GM23248 (cell line): ENCODE measurements around the gene AFAP1. TPM values are rescaled to one million over a fixed set of nuclear protein-coding genes. Genes with fewer than 3 reads are reported as not detected.

ENCODE experiments used
- DNase-seq: peaks from one replicate; pipeline ENCODE4 v3.0.0-alpha.2; 2015
- H2AFZ ChIP-seq: fragments of 200-600 bp; sonication (generic); 2 replicates; pipeline ENCODE4 v1.6.1; 2016; ENCODE audit warnings: antibody characterized with exemption
- H3F3A ChIP-seq: fragments of 200-600 bp; sonication (generic); 2 replicates; pipeline ENCODE4 v1.6.1; 2016; ENCODE audit warnings: mild to moderate bottlenecking, antibody characterized with exemption, mixed run types; ENCODE audit not compliant: insufficient read depth
- H3K27ac ChIP-seq: fragments of 200-600 bp; sonication (generic); 2 replicates; pipeline ENCODE4 v1.5.1; 2016; ENCODE audit warnings: mild to moderate bottlenecking
- H3K27me3 ChIP-seq: fragments of 200-600 bp; sonication (generic); replicated peaks from 2 replicates; pipeline ENCODE4 v1.6.1; 2016; ENCODE audit warnings: mild to moderate bottlenecking; ENCODE audit not compliant: insufficient read depth
- H3K36me3 ChIP-seq: fragments of 200-600 bp; sonication (generic); 2 replicates; pipeline ENCODE4 v1.6.1; 2016; ENCODE audit warnings: low read depth, mild to moderate bottlenecking
- H3K4me1 ChIP-seq: fragments of 200-600 bp; sonication (generic); 2 replicates; pipeline ENCODE4 v1.6.1; 2016; ENCODE audit warnings: mild to moderate bottlenecking; ENCODE audit not compliant: insufficient read depth
- H3K4me2 ChIP-seq: fragments of 200-600 bp; sonication (generic); one replicate; pipeline ENCODE4 v1.6.1; 2016; ENCODE audit warnings: mild to moderate bottlenecking; ENCODE audit not compliant: unreplicated experiment
- H3K4me3 ChIP-seq: fragments of 200-600 bp; sonication (generic); 2 replicates; pipeline ENCODE4 v1.5.1; 2016; ENCODE audit warnings: mild to moderate bottlenecking
- H3K79me2 ChIP-seq: fragments of 200-600 bp; sonication (generic); 2 replicates; pipeline ENCODE4 v1.6.1; 2016; ENCODE audit warnings: mild to moderate bottlenecking; ENCODE audit not compliant: insufficient read depth
- H3K9ac ChIP-seq: fragments of 200-600 bp; sonication (generic); 2 replicates; pipeline ENCODE4 v1.6.1; 2016; ENCODE audit warnings: mild to moderate bottlenecking
- H3K9me2 ChIP-seq: fragments of 200-600 bp; sonication (generic); 2 replicates; pipeline ENCODE4 v1.6.1; 2016; ENCODE audit warnings: mixed run types, mild to moderate bottlenecking, moderate library complexity; ENCODE audit not compliant: insufficient read depth
- H3K9me3 ChIP-seq: fragments of 200-600 bp; sonication (generic); one replicate; pipeline ENCODE4 v1.6.1; 2017; ENCODE audit warnings: low read depth
- H4K20me1 ChIP-seq: fragments of 200-600 bp; sonication (generic); 2 replicates; pipeline ENCODE4 v1.6.0; 2016; ENCODE audit not compliant: insufficient read depth
- EZH2 ChIP-seq: fragments of 200-600 bp; sonication (generic); IDR thresholded peaks from 2 replicates; pipeline ENCODE4 v1.6.1; 2018; ENCODE audit warnings: antibody characterized with exemption, mild to moderate bottlenecking; ENCODE audit not compliant: insufficient read depth, poor library complexity, severe bottlenecking
- EZH2phosphoT487 ChIP-seq: fragments of 200-600 bp; sonication (generic); IDR thresholded peaks from 2 replicates; pipeline ENCODE4 v1.6.1; 2018; ENCODE audit warnings: antibody characterized with exemption, moderate library complexity, mild to moderate bottlenecking, low read depth; ENCODE audit not compliant: insufficient read depth
- WGBS, 2 experiments: methylation state at CpG; one replicate each; pipeline ENCODE4 v1.1.6; 2015 to 2017; ENCODE audit warnings: low lambda C conversion rate in 2 of 2, low coverage in 1 of 2; ENCODE audit errors: missing lambda C conversion rate in 2 of 2; 5-methylcytosine and 5-hydroxymethylcytosine counted together
- in situ Hi-C: fragments of 300-500 bp; cut with MboI; formaldehyde crosslinking; loops from 2 replicates; pipeline ENCODE4 v1.15.0; 2020
- polyA plus RNA-seq: library from polyadenylated mRNA; unstranded; fragments of >200 nt; fragmentation: Nextera tagmentation; extraction: Ambion mirVana; gene quantifications from 2 replicates; pipeline ENCODE4 v1.2.1, GENCODE V29; 2016
- total RNA-seq: library from RNA; depleted of rRNA; stranded (reverse); fragments of >200 nt; shearing (Covaris generic); gene quantifications from 2 replicates; pipeline ENCODE4 v1.2.3, GENCODE V29; 2014

Gene AFAP1
- total and polyA plus RNA-seq, 2 experiments from 2014 or later: 54.4 to 103 TPM

DNA sequence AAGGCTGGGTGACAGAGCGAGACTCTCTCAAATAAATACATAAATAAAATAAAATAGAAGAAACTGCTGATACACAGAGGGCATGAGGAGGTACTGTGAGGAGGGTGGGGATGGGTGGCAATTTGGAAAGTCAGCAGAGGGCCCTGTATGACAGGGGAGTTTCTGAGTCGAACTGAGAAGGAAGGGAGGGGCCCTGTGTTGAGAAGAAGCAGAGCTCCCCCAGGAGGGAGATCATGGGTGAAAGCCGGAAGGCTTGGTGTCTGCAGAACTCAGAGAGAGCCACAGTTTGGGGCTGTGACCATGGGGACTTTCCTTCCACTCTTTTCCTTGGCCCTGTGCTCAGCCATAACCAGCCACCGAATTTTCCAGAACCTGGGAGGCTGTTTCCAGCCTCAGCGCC is 24.8 kb upstream of the AFAP1 start:
- Histone ChIP-seq H3K4me1 (peaks cover 33% of the 10 kb centered on the region), H3K9me2 (no peaks in the 10 kb centered on the region), H3K9me3 (no peaks in the 10 kb centered on the region), H4K20me1 (no peaks in the 10 kb centered on the region), H3K79me2 (no peaks in the 10 kb centered on the region), H3K4me2 (no peak overlapping the region), H3K9ac (no peak overlapping the region), H3K36me3 (no peaks in the 10 kb centered on the region), H3F3A (peaks cover 22% of the 10 kb centered on the region; the same call in 1 of the 2 replicates), H3K27me3 (no peaks in the 10 kb centered on the region), H2AFZ (no peak overlapping the region), H3K4me3 (no peak overlapping the region), H3K27ac (no peak overlapping the region)
- DNase-seq: no peak
- 83 to 92% methylated on average over 5 of the region's 5 CpGs for WGBS, 2 experiments
- in situ Hi-C loops: no loop called here
- no peak for TF ChIP-seq EZH2phosphoT487

DNA sequence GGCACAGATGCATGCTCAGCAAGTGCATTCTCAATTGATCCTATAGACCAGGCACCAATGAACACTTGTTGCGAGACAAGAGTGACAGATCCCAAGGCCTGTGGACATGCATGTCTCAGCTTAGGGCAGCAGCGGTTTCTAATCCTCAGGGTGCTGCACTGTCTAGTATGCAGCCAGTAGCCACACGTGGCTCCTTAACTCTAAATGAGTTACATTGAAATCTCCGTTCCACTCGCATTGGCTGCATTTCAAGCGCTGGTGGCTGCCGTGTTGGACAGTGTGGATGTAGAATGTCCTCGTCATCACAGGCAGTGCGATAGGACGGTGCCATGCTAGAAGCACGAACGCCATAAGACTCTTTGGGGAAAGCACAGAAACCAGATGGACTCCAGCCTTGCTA is 24.0 kb upstream of the AFAP1 start:
- peaks cover 27% of the 10 kb centered on the region for H3K4me1 ChIP-seq
- H3F3A ChIP-seq: 0 out of 2 replicates have a peak, but pooled peaks cover 17% of the 10 kb centered on the region
- in situ Hi-C loops: no loop called here
- no peaks in the 10 kb centered on the region for H3K9me3 ChIP-seq
- H3K4me2 ChIP-seq: no peak overlapping the region
- H2AFZ ChIP-seq: no peak overlapping the region
- no peaks in the 10 kb centered on the region for H4K20me1 ChIP-seq
- H3K27me3 ChIP-seq: no peaks in the 10 kb centered on the region
- H3K27ac ChIP-seq: no peak overlapping the region
- H3K9ac ChIP-seq: no peak overlapping the region
- 92 to 93% methylated on average over 12 of the region's 12 CpGs for WGBS, 2 experiments
- H3K4me3 ChIP-seq: no peak overlapping the region
- H3K79me2 ChIP-seq: no peaks in the 10 kb centered on the region
- no peak for TF ChIP-seq EZH2phosphoT487
- TF ChIP-seq EZH2: no peak
- no peak for DNase-seq
- H3K9me2 ChIP-seq: no peaks in the 10 kb centered on the region
- no peaks in the 10 kb centered on the region for H3K36me3 ChIP-seq

DNA sequence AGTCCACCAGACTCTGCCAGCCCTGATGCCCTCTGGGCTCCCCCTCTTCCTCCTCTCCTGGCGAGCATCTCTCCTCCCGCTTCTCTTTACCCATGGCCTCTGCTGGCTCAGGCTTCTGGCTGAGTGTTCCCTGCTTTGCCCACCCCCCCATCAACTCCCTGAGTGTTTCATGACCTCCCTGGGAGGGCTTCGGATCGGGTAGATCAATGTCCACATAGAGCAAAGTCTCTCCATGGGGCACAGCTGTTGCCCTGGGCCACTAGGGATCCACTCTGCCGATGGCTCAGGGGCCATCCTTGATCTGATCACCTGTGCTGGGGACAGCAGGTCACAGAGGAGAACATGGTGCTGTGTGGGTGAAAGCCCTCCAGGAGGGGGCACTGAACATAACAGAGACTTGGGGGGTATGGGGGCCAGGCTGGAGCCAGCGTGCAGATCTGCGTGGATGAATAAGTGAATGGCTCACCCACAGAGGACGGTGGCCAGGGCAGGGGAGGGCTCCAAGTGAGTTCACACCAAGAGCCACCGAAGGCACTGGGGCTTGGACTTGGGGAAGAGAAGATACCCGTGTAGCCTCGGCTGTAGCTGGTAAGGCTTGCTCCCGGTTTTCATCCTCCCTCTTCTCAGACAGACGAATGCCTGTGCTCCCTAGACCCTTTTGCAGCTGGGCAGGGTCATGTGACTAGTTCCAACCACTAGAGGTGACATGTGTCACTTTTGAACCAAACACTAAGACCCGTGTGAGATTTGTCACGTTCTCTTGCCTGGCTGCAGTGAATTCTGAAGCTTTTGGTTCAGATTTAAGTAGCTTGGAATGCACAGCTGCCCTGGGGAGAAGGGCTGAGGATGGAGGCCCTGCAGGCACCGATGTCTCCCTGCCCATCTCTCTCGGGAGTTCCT is 23.2 kb upstream of the AFAP1 start:
- H3K9me2 ChIP-seq: no peaks in the 10 kb centered on the region
- no peaks in the 10 kb centered on the region for H4K20me1 ChIP-seq
- H3K4me3 ChIP-seq: no peak overlapping the region
- no peak for DNase-seq
- no peaks in the 10 kb centered on the region for H3K79me2 ChIP-seq
- H3K27me3 ChIP-seq: no peaks in the 10 kb centered on the region
- TF ChIP-seq EZH2 (no peak), EZH2phosphoT487 (no peak)
- 87 to 88% methylated on average over 16 to 17 of the region's 17 CpGs for WGBS, 2 experiments
- no peaks in the 10 kb centered on the region for H3K9me3 ChIP-seq
- no peak overlapping the region for H3K4me2 ChIP-seq
- H3F3A ChIP-seq: 0 out of 2 replicates have a peak, but pooled peaks cover 17% of the 10 kb centered on the region
- in situ Hi-C loops: no loop called here
- H2AFZ ChIP-seq: no peak overlapping the region
- no peak overlapping the region for H3K27ac ChIP-seq
- H3K9ac ChIP-seq: no peak overlapping the region
- H3K36me3 ChIP-seq: no peaks in the 10 kb centered on the region
- H3K4me1 ChIP-seq: peaks cover 22% of the 10 kb centered on the region

DNA sequence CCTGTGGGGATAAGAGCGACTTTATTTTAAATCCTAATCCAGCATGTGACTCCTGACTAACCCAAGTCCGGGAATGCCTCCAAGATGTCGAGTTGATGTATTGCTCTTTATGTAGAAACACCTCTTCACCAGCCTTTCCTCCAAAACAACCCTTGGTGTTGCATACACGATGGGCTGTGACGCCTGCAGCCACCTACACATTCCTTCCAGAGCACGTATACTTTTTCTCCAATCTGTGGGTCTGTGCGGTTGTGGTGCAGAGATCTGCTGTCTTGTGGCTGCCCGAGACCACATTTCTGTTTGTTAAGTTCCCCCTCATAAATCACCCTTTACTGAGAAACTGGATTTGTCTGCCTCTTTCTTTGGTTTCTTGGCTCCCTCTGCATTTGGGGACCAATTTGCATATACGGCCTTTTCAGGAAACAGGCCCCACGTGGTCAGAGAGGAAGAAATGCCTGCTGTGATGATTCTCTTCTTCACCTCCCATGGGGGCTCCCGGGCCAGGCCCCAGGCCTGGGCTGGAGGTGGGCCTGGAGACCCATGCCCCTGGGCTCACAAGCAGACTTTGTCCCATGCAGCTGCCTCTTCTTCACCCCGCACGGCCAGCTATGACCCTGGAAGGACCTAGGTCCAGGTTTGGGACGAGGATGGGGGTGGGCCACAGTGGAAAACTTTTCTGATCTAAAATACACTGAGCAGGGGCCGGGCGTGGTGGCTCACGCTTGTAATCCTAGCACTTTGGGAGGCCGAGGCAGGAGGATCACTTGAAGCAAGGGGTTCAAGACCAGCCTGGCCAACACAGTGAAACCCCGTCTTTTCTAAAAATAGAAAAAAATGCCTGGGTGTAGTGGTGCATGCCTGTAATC is 21.4 kb upstream of the AFAP1 start:
- Histone ChIP-seq H3K79me2 (no peaks in the 10 kb centered on the region), H3K36me3 (no peaks in the 10 kb centered on the region), H4K20me1 (no peaks in the 10 kb centered on the region), H3K9me3 (no peaks in the 10 kb centered on the region), H3K4me1 (peaks cover 27% of the 10 kb centered on the region), H3K4me2 (peak overlapping the region; percentile 61), H3K9me2 (no peaks in the 10 kb centered on the region), H3K27ac (peak overlapping the region; percentile 90), H3K9ac (peak overlapping the region; percentile 68), H3K27me3 (no peaks in the 10 kb centered on the region), H3K4me3 (no peak overlapping the region), H2AFZ (no peak overlapping the region), H3F3A (peaks cover 26% of the 10 kb centered on the region; the same call in 1 of the 2 replicates)
- DNase-seq: peak; percentile 98
- TF ChIP-seq EZH2phosphoT487 (no peak), EZH2 (no peak)
- 41 to 42% methylated on average over 19 of the region's 19 CpGs for WGBS, 2 experiments
- in situ Hi-C loops: no loop called here
